WTC11 (cell line): ENCODE data around the gene MRFAP1L1. TPM values are rescaled to one million over a fixed set of nuclear protein-coding genes. Genes with fewer than 3 reads are reported as not detected.

ENCODE experiments used
- ATAC-seq: fragments of 200-7000 bp; cut with Tn5 transposase; 2 replicates; pipeline ENCODE4 v1.10.0; 2021; ENCODE audit warnings: mild to moderate bottlenecking, moderate library complexity
- CTCF ChIA-PET: fragments of 300-600 bp; sonication (Branson Sonifier 250); formaldehyde crosslinking; loops from one replicate; lab custom pipeline; 2021; ENCODE audit warnings: antibody characterized with exemption; lab: Charles Lee
- POLR2A ChIA-PET: fragments of 350-600 bp; sonication (Branson Sonifier 250); formaldehyde crosslinking; loops from one replicate; lab custom pipeline; 2021; ENCODE audit warnings: antibody characterized with exemption; lab: Charles Lee
- DNase-seq: peaks from one replicate; pipeline ENCODE4 v3.0.0; 2021; ENCODE audit warnings: low spot score
- H3K27ac Mint-ChIP-seq: 2 replicates; pipeline ENCODE4 v1.8.0; 2021; ENCODE audit warnings: mixed read lengths
- H3K27me3 Mint-ChIP-seq: 2 replicates; pipeline ENCODE4 v1.8.0; 2021; ENCODE audit warnings: low read depth, mild to moderate bottlenecking, moderate library complexity, mixed read lengths
- H3K36me3 Mint-ChIP-seq: 2 replicates; pipeline ENCODE4 v1.8.0; 2021; ENCODE audit warnings: mixed read lengths
- H3K4me1 Mint-ChIP-seq: 2 replicates; pipeline ENCODE4 v1.8.0; 2022; ENCODE audit warnings: mixed read lengths
- H3K4me3 Mint-ChIP-seq: 2 replicates; pipeline ENCODE4 v1.8.0; 2021; ENCODE audit warnings: mild to moderate bottlenecking, moderate library complexity, mixed read lengths
- H3K9me3 Mint-ChIP-seq: 2 replicates; pipeline ENCODE4 v1.8.0; 2021; ENCODE audit warnings: mixed read lengths
- ATF2 ChIP-seq: sonication (generic); formaldehyde crosslinking; IDR thresholded peaks from 2 replicates; pipeline ENCODE4 v1.8.1; 2022; ENCODE audit warnings: low read depth, missing genetic modification reagents, borderline replicate concordance
- CREB1 ChIP-seq: sonication (generic); formaldehyde crosslinking; IDR thresholded peaks from 2 replicates; pipeline ENCODE4 v1.8.0; 2023; ENCODE audit warnings: mild to moderate bottlenecking, missing genetic modification reagents
- ELF4 ChIP-seq: sonication (generic); formaldehyde crosslinking; IDR thresholded peaks from 2 replicates; pipeline ENCODE4 v1.8.1; 2022; ENCODE audit warnings: low read depth, mild to moderate bottlenecking, moderate library complexity, missing genetic modification reagents
- KAT7 ChIP-seq: sonication (generic); formaldehyde crosslinking; IDR thresholded peaks from 2 replicates; pipeline ENCODE4 v1.8.1; 2023; ENCODE audit warnings: missing genetic modification reagents, mild to moderate bottlenecking, borderline replicate concordance
- MXD4 ChIP-seq: fragments of 250-450 bp; sonication (Bioruptor Pico); IDR thresholded peaks from 2 replicates; pipeline ENCODE4 v1.8.0; 2021; ENCODE audit warnings: mild to moderate bottlenecking, moderate library complexity, borderline replicate concordance
- MYBL2 ChIP-seq: sonication (generic); formaldehyde crosslinking; IDR thresholded peaks from 2 replicates; pipeline ENCODE4 v1.8.1; 2023; ENCODE audit warnings: mild to moderate bottlenecking, moderate library complexity, missing genetic modification reagents
- PRRX2 ChIP-seq: fragments of 250-450 bp; sonication (Bioruptor Pico); IDR thresholded peaks from 2 replicates; pipeline ENCODE4 v1.8.0; 2021; ENCODE audit warnings: mild to moderate bottlenecking
- RORB ChIP-seq: fragments of 250-450 bp; sonication (Bioruptor Pico); IDR thresholded peaks from 2 replicates; pipeline ENCODE4 v1.9.0; 2021; ENCODE audit warnings: mild to moderate bottlenecking
- SOX15 ChIP-seq: fragments of 250-450 bp; sonication (Bioruptor Pico); IDR thresholded peaks from 2 replicates; pipeline ENCODE4 v1.9.0; 2021; ENCODE audit warnings: mild to moderate bottlenecking
- USF2 ChIP-seq: sonication (generic); formaldehyde crosslinking; IDR thresholded peaks from 2 replicates; pipeline ENCODE4 v1.8.1; 2023; ENCODE audit warnings: mild to moderate bottlenecking, missing genetic modification reagents, moderate library complexity
- ZNF121 ChIP-seq: sonication (generic); formaldehyde crosslinking; IDR thresholded peaks from 2 replicates; pipeline ENCODE4 v1.8.0; 2023; ENCODE audit warnings: missing genetic modification reagents
- ZNF138 ChIP-seq: sonication (generic); formaldehyde crosslinking; conservative IDR thresholded peaks from 2 replicates; pipeline ENCODE4 v1.8.1; 2022; ENCODE audit warnings: mild to moderate bottlenecking, moderate library complexity, missing genetic modification reagents
- total RNA-seq: library from RNA; stranded (reverse); gene quantifications from 3 replicates; pipeline ENCODE4 v1.2.3, GENCODE V29; 2021
- TF ChIP-seq, protein P1 (sequence below): fragments of 200-600 bp; IDR thresholded peaks from 2 replicates; pipeline ENCODE4 v1.8.0; 2022; ENCODE audit warnings: antibody characterized with exemption
- TF ChIP-seq, protein P2 (sequence below): sonication (generic); formaldehyde crosslinking; IDR thresholded peaks from 2 replicates; pipeline ENCODE4 v1.8.0; 2022; ENCODE audit warnings: missing genetic modification reagents

Gene MRFAP1L1
- total RNA-seq, 1 experiment from 2014 or later: 54.4 TPM

DNA sequence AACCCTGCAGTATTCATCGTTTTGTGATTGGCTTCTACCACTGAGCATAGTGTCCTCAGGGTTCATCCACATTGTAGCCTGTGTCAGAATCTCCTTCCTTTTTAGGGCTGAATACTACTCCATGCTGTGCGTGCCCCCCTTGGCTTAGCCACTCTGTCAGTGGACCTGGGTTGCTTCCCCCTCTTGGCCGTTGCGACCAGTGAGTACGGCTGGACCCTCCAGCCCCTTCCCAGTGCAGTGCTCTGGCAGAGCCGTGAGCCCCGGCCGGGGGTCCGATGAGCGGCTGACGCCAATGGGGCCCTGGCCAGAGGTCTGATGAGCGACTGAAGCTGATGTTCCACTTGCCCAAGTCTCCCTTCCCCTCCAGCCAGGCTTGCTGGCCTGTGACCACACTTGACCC, 13.2 kb upstream of the MRFAP1L1 start:
- Mint-ChIP-seq H3K4me3 (no peak overlapping the region), H3K27me3 (no peaks in the 10 kb centered on the region; the same call in 1 of the 2 replicates), H3K9me3 (no peaks in the 10 kb centered on the region), H3K36me3 (no peaks in the 10 kb centered on the region), H3K4me1 (peaks cover 7% of the 10 kb centered on the region), H3K27ac (no peak overlapping the region)
- TF ChIP-seq USF2 (CRISPR knock-in tag) (no peak), ATF2 (CRISPR knock-in tag) (no peak), KAT7 (CRISPR knock-in tag) (no peak), ELF4 (no peak)
- TF ChIP-seq, protein P1, sequence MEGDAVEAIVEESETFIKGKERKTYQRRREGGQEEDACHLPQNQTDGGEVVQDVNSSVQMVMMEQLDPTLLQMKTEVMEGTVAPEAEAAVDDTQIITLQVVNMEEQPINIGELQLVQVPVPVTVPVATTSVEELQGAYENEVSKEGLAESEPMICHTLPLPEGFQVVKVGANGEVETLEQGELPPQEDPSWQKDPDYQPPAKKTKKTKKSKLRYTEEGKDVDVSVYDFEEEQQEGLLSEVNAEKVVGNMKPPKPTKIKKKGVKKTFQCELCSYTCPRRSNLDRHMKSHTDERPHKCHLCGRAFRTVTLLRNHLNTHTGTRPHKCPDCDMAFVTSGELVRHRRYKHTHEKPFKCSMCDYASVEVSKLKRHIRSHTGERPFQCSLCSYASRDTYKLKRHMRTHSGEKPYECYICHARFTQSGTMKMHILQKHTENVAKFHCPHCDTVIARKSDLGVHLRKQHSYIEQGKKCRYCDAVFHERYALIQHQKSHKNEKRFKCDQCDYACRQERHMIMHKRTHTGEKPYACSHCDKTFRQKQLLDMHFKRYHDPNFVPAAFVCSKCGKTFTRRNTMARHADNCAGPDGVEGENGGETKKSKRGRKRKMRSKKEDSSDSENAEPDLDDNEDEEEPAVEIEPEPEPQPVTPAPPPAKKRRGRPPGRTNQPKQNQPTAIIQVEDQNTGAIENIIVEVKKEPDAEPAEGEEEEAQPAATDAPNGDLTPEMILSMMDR: no peak
- no peak for DNase-seq
- ATAC-seq: no peak
- POLR2A ChIA-PET: no interaction called here
- CTCF ChIA-PET: interaction anchor here (1.1 to 9.7 kb wide), 2 partner anchors 21 to 151 kb away, joined by 3 to 94 read pairs; no protein-coding TSS in a partner anchor

DNA sequence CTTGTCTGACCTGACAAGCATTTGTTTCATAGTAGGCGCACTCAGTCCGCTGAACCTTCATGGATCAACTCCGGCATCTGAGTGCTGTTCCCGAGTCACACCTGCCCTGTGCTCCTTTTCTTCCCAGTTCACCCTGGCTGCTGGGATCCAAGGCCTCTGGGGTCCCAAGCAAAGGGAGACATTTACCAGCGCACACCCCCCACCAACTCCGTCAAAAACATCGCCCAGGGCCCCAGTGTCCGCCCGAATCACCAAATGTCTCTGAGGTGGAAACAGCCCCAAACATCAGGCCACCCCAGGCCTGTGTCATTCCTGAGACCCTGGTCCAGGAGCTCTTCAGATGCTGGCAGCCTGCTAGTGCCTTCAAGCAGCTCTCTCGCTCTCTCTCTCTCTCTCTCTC, 11.5 kb upstream of the MRFAP1L1 start:
- H3K27me3 Mint-ChIP-seq: no peaks in the 10 kb centered on the region; the same call in 1 of the 2 replicates
- H3K36me3 Mint-ChIP-seq: no peaks in the 10 kb centered on the region
- H3K9me3 Mint-ChIP-seq: no peaks in the 10 kb centered on the region
- POLR2A ChIA-PET: no interaction called here
- CTCF ChIA-PET: interaction anchor here (0.6 to 9.7 kb wide), 5 partner anchors 11 to 350 kb away, joined by 3 to 94 read pairs (median 4); partner anchors contain the start of gene MRFAP1L1
- no peak overlapping the region for H3K27ac Mint-ChIP-seq
- H3K4me3 Mint-ChIP-seq: no peak overlapping the region
- H3K4me1 Mint-ChIP-seq: peaks cover 5% of the 10 kb centered on the region
- no peak for TF ChIP-seq MXD4
- no peak for TF ChIP-seq CREB1 (CRISPR knock-in tag)
- TF ChIP-seq MYBL2 (CRISPR knock-in tag): no peak
- TF ChIP-seq PRRX2 (CRISPR knock-in tag): no peak
- no peak for TF ChIP-seq SOX15
- no peak for TF ChIP-seq ZNF138 (CRISPR knock-in tag)
- TF ChIP-seq, protein P2, sequence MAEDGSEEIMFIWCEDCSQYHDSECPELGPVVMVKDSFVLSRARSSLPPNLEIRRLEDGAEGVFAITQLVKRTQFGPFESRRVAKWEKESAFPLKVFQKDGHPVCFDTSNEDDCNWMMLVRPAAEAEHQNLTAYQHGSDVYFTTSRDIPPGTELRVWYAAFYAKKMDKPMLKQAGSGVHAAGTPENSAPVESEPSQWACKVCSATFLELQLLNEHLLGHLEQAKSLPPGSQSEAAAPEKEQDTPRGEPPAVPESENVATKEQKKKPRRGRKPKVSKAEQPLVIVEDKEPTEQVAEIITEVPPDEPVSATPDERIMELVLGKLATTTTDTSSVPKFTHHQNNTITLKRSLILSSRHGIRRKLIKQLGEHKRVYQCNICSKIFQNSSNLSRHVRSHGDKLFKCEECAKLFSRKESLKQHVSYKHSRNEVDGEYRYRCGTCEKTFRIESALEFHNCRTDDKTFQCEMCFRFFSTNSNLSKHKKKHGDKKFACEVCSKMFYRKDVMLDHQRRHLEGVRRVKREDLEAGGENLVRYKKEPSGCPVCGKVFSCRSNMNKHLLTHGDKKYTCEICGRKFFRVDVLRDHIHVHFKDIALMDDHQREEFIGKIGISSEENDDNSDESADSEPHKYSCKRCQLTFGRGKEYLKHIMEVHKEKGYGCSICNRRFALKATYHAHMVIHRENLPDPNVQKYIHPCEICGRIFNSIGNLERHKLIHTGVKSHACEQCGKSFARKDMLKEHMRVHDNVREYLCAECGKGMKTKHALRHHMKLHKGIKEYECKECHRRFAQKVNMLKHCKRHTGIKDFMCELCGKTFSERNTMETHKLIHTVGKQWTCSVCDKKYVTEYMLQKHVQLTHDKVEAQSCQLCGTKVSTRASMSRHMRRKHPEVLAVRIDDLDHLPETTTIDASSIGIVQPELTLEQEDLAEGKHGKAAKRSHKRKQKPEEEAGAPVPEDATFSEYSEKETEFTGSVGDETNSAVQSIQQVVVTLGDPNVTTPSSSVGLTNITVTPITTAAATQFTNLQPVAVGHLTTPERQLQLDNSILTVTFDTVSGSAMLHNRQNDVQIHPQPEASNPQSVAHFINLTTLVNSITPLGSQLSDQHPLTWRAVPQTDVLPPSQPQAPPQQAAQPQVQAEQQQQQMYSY (CRISPR knock-in tag): no peak
- no peak for ATAC-seq
- no peak for DNase-seq

DNA sequence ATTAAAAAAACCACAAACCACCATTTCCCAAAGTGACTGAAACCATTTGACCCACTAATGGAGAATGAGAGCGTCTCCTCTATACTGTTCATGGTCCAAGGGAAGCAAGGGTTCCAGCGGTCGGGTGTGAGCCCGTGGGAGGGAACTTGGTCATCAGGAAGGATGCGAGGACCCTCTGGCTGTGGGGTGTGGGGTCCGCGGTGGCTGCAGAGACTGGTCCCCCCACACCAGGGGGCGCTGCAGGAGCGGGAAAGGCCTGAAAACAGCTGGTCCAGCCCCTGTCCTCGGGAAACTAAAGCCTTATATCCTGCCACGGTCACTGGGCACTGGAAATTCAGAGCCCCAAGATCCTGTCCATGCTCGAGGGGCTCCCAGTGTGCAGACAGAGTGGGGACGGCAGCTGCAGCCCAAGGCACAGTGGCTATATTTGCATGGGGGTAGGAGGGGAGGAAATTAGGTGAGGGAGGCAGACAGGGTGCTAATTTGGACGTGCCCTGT, 10.6 kb upstream of the MRFAP1L1 start:
- peaks cover 8% of the 10 kb centered on the region for H3K4me1 Mint-ChIP-seq
- H3K9me3 Mint-ChIP-seq: no peaks in the 10 kb centered on the region
- H3K36me3 Mint-ChIP-seq: no peaks in the 10 kb centered on the region
- no peak overlapping the region for H3K27ac Mint-ChIP-seq
- H3K27me3 Mint-ChIP-seq: peaks cover 6% of the 10 kb centered on the region
- CTCF ChIA-PET: interaction anchor here (0.6 to 9.7 kb wide), 19 partner anchors 9 to 362 kb away, joined by 3 to 94 read pairs (median 4); partner anchors contain the start of gene MRFAP1L1
- TF ChIP-seq, protein P2 (CRISPR knock-in tag): no peak
- TF ChIP-seq, protein P1: peak; percentile 97
- no peak for TF ChIP-seq ELF4
- no peak for TF ChIP-seq RORB
- TF ChIP-seq ZNF121 (CRISPR knock-in tag): no peak
- peak; percentile 64 for ATAC-seq
- no peak overlapping the region for H3K4me3 Mint-ChIP-seq
- DNase-seq: peak; percentile 93
- POLR2A ChIA-PET: interaction anchor here (0.7 kb wide), 1 partner anchor 324 kb away, joined by 3 read pairs; no protein-coding TSS in a partner anchor
